ENCODE results near the gene ZNF407. TPM values are rescaled to one million over a fixed set of nuclear protein-coding genes. Genes with fewer than 3 reads are reported as not detected.
"Not testable (repeated sequence)": the region's sequence is repeated elsewhere in the genome, so short reads cannot be mapped to it uniquely, and the experiment has no call there.

The ZNF407 gene
- total RNA-seq, 1 donor from 2014 or later = 22.9 TPM

DNA sequence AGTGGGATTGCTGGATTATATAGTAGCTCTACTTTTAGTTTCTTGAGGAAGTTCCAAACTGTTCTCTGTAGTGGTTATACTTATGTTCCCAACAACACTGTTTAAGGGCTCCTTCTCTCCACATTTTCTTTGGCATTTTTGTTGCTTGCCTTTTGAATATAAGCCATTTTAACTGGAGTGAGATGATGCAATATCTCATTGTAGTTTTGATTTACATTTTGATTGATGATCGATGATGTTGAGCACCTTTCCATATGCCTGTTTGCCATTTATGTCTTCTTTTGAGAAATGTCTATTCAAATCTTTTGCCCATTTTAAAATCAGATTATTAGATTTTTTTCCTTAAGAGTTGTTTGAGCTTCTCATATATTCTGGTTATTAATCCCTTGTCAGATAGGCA is 368.0 kb downstream of the ZNF407 start:
- intact Hi-C loops (cut with DNase I) = no loop called here
- ATAC-seq = no peak
- no peak for DNase-seq (ENCODE audit: low spot score)

DNA sequence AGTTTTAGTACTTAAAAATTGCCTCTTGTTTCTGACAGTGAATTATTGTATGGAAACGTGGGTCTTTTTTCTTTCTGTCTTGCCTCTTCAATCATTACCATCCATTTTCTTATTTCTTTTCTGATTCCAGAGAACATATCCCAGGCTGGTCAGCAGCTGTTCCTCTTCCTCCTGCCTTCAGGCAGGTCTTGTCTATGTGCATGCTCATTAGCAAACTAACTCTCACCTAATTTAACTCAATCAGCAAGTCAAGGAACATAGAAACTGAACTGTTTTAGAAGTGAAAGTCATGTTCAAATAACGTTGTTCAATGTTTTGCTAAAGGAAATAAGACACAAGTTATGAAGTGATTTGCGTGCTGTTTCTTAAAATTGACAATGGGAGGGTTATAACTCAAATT is 369.8 kb downstream of the ZNF407 start:
- no peak for ATAC-seq
- intact Hi-C loops (cut with DNase I) = no loop called here
- no peak for DNase-seq (ENCODE audit: low spot score)

DNA sequence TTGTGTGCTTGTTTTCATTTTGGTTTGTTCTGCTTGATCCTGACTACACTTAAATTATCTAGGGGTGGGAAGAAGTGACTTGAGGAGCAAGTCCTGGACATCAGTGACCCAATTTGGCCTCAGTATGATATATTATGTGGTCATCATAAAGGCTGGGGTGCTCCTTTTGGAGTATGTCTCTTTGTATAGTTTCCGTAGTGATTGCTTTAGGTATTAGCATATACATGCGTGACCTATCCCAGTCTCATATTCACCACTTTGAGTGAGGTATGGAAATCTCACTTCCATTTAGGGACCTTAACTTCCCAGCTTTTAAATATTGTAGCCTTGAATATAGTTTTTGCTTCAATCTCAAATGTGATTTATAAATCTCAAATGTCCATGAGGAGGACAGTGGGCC is 370.3 kb downstream of the ZNF407 start:
- ATAC-seq = no peak
- DNase-seq (ENCODE audit: low spot score) = no peak
- intact Hi-C loops (cut with DNase I) = no loop called here

DNA sequence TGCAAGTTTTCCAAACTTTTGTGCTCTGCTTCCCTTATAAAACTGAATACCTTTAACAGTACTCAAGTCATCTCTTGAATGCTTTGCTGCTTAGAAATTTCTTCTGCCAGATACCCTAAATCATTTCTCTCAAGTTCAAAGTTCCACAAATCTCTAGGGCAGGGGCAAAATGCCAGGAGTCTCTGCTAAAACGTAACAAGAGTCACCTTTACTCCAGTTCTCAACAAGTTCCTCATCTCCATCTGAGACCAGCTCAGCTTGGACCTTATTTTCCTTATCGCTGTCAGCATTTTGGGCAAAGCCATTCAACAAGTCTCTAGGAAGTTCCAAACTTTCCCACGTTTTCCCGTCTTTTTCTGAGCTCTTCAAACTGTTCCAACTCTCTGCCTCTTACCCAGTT is 373.7 kb downstream of the ZNF407 start:
- ATAC-seq; DNase-seq (ENCODE audit: low spot score); intact Hi-C loops (cut with DNase I): not testable (repeated sequence)

DNA sequence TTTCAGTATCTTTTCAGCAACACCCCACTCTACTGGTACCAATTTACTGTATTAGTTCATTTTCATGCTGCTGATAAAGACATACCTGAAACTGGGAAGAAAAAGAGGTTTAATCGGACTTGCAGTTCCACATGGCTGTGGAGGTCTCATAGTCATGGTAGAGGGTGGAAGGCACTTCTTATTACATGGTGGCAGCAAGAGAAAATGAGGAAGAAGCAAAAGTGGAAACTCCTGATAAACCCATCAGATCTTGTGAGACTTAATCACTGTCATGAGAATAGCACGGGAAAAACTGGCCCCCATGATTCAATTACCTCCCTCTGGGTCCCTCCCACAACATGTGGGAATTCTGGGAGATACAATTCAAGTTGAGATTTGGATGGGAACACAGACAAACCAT is 374.1 kb downstream of the ZNF407 start:
- ATAC-seq; intact Hi-C loops (cut with DNase I); DNase-seq (ENCODE audit: low spot score): not testable (repeated sequence)

DNA sequence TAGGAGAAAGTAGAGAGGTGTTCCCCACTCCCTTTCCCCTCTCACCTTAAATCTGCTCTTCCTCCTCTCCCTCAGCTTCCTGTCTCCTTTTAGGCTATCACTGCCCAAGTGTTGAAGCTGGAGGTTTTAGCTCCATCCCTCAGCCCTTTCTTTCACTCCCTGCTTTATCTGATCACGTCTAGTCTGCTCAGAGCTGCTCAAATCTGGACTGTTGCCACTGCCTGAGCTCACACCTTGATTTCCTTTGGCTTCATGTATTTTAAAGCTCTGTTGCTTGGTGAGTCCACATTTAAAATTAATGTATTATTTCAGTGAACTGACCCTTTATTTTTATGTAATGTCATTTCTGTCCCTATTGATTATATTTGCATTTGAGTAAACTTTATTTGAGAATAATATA is 374.7 kb downstream of the ZNF407 start:
- DNase-seq (ENCODE audit: low spot score) (no peak), ATAC-seq (no peak)
- intact Hi-C loops (cut with DNase I) = no loop called here

DNA sequence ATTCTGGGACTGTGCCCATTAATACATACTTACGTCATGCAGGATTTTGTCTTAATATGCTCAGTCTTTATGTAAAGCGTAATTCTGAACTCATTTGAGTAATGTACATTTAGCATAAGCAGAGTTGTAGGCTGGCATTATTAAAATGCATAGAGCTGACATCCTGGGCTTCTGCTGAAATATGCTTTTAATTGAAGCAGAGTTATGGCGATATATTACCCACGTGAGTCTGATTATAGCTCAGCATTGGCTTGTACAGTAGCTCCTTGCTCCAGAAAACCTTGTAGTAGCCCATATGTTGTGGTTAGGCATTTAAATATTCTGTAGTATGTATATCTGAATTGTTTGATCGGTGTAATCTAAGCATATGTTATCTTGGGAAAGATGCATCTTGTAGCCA is 377.3 kb downstream of the ZNF407 start:
- ATAC-seq (no peak), DNase-seq (ENCODE audit: low spot score) (no peak)
- intact Hi-C loops (cut with DNase I) = no loop called here

DNA sequence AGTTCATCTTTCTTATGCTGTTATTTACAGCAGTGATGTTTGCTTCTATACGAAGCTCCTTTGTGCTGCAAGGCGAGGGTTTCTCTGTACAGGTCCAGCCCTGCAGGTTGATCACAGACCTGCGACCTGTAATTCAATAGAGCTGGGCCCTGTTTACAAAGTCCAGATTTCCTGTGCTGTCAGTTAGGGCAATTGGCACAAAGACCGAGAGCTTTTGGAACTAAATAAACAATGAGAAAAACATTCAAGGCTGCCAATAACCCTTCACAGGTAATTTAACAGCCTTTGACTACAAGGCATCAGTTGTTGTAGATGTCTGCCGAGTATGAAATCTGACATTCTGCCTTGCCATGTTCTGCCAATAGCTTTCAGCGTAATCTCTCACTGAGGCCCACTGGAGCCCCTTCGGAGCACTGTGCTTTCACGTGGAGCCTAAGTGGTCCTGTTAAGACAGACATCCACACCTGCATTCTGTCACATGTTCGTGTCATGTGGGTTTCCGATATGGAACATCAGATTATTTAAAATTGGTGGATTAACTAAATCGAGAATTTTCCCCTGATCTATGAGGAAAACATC is 378.8 kb downstream of the ZNF407 start:
- DNase-seq (ENCODE audit: low spot score) (no peak), ATAC-seq (no peak)
- intact Hi-C loops (cut with DNase I) = no loop called here

DNA sequence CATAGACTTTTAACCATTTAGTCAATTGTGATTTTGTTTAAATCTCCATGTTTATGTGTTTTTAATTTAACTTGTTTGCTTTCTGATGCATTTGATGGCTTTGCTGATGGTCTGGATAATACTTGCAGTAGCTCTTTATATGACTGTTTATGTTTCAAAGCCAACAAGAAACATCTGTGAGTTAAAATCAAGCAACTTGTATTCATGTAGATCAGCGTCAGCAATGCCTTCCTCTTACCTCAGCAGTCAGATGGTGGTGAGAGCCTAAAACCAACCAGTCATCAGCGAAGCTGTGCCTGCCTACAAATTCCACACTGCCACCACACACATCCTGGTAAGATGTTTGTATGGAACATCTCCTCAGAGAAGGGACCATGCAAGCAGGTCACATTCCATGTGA is 379.4 kb downstream of the ZNF407 start:
- ATAC-seq (no peak), DNase-seq (ENCODE audit: low spot score) (no peak)
- intact Hi-C loops (cut with DNase I) = no loop called here

DNA sequence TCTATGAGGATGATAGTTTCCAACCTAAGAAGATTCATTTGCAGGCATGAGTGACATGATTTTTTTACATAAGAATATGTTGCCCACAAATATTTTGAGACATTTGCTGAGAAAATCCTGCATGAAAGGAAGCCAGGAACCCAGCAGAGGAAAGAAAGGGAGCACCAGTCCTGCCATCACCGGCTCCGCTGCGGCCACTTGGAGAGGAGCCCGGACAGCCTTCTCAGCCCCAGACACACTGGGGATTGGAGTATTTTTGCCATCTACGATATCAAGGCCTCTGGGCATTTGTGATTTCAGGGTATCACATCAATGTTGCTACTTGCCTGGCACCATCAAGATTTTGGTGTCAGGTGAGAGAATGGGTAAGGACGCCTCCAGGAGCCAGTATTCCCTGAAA is 383.0 kb downstream of the ZNF407 start:
- ATAC-seq = no peak
- intact Hi-C loops (cut with DNase I) = no loop called here

DNA sequence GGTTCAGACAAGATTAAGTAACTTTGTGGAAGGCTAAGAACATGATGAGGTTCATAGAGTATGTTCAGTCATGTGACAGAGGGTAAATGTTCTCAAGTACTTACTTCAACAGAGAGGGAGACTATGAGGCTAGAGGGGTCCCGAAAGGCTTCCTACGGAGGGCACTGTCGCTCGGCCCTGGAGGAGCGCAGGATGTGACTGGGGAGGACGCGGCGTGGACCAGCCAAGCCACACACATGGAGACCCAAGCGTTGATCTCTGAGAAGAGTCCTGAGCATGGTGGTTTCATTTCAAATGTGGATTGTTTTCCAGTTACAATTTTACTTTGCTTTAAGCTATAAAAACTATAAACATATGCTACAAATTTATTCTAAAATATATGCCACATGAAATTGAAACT is 383.8 kb downstream of the ZNF407 start:
- intact Hi-C loops (cut with DNase I) = no loop called here
- DNase-seq (ENCODE audit: low spot score) (no peak), ATAC-seq (no peak)

More for the DNA sequence above, 383.0 kb downstream of the ZNF407 start:
- DNase-seq (ENCODE audit: low spot score) = no peak

DNA sequence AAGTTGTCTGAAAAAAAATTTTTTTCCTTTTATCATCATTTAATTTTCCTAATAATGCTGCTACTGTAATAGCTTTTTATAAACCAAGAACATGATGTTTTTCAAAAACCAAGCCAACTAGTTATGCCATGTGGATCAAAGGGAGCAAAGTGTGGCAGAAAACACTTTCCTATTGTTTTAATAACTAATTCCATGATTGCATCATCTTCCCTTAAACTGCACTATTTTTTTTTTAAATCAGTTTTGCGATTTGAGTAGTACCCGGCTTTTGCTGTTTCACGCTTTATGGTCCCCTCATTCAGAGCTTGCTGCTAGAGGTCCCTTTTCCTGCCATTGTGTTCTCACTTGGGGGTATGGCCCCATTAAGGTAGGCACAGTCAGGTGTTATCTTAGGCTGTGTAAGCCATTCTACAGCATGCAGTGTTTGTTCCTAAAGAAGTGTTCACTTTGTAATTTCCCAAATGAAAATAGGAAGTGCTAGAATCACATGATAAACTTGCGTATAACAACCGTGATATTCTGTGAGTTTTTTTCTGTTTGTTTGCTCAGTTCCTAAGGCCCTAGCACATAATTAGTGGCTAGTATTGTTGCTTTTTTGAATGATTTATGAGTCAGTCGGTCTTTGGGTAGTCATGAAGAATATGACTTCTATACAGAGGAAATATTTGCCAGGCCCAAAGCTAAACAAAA is 385.4 kb downstream of the ZNF407 start:
- DNase-seq (ENCODE audit: low spot score) (no peak), ATAC-seq (peak; percentile 59)
- intact Hi-C loops (cut with DNase I) = no loop called here

DNA sequence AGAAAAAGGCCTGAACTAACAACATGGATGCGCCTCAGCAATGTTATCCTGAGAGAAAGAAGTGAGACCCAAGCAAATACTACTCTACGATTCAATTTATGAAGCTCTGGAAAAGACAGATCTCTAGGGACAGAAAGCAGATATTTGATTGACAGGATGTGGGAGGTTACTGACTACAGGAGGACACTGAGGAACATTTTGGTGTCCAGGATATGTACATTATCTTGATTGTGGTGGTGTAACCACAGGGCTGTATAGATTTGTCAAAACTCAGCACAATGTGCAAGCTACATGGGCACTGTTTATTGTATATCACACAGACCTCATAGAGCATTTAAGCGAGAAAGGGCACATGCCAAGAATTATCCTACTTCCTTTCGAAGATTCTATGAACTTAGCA is 391.5 kb downstream of the ZNF407 start:
- ATAC-seq = no peak
- DNase-seq (ENCODE audit: low spot score) = no peak
- intact Hi-C loops (cut with DNase I) = no loop called here

DNA sequence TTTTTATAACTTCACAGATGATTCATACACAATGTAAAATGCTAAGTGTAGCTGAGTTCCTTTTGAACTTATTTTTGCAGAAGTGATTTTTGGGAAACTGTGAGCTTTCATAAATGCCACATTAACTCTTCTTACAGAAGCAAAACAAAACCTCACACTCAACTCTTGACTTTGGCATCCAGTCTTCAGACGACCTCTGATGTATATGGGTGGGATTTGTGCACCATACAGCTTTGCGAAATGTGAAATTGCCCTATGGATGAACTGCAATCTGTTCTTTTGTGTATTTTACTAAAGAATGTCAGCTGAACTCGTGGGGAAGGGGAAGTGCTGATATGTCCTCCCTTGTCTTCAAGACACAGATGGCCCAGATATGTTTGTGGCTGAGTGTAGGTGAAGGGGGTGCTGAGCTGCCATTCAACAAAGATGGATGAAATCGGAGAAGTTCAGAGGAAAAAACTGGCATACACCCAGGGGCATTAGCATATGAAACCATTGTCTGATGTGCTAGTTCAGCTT is 393.0 kb downstream of the ZNF407 start:
- intact Hi-C loops (cut with DNase I) = no loop called here
- DNase-seq (ENCODE audit: low spot score) = no peak
- ATAC-seq = no peak

DNA sequence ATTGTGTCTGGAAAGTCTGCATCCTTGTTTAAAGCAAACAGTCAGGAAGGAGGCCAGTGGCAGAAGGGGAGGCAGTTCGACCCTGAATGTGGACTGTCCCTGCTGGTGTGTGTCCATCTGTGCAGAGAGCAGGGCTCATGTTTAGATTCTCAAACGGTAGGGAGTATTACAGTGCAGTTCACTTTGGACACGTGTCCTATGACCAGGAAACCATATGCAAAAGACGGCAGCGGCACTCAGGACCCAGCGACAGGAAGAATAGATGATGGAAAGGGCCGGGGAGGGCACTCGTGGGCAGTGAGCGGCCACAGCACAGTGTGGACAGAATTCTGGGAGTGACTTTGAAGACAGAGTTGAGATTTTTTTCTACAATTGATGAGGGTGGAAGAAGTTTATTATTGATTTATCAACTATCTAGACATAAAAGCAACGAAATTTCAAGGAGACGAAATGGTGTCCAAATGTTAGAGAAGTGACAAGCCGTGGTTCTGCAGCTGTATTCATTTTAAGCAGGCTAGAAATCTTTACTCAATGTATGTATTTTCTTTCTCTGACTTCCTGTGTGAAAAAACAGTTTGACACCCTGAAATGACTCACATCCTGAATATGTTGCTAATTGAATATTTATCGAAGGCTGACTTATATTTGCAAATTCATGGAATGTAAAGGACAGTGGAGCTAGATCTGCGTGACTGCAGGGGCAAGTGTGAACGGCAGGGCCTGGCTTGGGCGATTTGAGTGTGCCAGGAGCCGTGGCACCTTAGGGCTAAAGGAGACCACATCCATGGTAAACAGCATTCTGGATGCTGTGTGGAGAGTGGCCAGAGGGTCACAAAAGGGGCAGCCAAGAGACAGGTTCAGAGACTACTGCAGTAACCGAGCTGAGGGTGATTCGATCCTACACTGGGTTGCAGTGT is 397.1 kb downstream of the ZNF407 start:
- DNase-seq (ENCODE audit: low spot score) = no peak
- intact Hi-C loops (cut with DNase I) = no loop called here
- ATAC-seq = peak; percentile 67

DNA sequence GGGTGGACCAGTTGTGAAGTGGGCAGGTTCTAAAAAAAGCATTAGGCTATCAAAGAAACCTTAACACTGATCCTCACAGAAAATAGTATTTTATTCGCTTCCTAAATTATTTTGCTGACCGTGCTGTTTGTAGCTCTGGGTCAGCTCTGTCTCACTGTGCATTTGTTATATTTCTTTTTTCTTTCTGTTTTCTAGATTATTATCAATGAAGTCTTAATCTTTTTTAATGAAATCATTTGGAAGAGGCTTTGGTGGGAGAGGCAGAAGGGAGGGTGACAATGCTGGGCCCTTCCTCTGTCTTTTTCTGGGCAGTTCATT is 397.7 kb downstream of the ZNF407 start:
- intact Hi-C loops (cut with DNase I) = no loop called here
- no peak for DNase-seq (ENCODE audit: low spot score)
- ATAC-seq = no peak

DNA sequence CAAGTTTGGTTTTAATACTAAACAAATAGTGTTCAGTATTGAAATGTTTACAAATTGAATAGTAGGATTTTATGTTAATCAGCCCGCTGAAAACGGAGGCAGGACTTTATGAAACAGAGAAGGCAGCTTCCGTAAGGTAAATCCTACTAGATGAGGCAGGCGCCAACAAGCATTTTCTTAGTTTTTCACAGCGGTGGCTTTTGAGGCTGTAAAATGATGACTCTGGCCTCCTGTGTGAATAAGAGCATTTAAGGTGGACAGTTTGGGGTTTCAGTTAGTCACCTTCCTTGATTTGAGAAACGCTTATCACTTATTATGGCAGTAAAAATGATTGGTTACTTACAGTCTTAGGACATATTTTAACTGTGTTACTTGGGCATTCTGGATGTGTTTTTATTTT is 398.4 kb downstream of the ZNF407 start:
- ATAC-seq = no peak
- no peak for DNase-seq (ENCODE audit: low spot score)
- intact Hi-C loops (cut with DNase I) = no loop called here

DNA sequence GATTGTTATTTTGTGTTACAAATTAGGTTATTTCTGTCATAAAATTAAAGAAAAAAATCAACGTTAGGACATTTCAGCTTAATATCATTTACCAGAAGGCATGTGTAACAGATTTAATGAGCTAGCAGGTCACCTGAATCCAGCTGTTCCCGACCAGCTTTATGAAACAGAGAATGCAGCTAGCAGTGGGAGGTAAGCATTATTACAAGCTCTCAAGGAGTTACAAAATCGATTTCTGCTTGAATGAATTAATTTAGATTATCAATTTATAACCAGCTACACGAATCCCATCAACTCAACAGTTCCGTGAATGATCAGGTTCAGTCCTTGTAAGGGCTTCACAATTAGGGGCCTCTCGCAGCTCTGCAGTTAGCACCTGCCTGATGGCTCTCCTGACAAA is 399.3 kb downstream of the ZNF407 start:
- ATAC-seq (no peak), DNase-seq (ENCODE audit: low spot score) (no peak)
- intact Hi-C loops (cut with DNase I) = no loop called here

DNA sequence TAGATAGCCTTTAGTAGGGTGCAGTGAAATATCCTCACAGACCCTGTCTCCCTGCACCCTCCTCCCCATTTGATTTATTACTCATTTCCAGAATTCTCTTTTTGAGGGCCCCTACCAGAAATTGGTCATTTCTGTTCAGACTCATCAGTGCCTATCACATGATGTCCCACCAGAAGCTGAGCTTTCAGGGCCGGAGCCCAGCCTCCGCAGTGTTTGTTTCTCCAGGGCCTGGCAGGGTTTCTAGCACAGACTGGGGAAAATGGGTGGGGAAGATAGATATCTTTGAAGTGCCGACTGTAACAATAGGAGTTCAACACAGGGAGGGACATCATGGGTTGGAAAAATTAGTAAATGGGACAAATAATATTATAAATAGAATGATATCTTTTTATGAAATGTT is 403.2 kb downstream of the ZNF407 start:
- no peak for ATAC-seq
- DNase-seq (ENCODE audit: low spot score) = no peak
- intact Hi-C loops (cut with DNase I) = no loop called here

DNA sequence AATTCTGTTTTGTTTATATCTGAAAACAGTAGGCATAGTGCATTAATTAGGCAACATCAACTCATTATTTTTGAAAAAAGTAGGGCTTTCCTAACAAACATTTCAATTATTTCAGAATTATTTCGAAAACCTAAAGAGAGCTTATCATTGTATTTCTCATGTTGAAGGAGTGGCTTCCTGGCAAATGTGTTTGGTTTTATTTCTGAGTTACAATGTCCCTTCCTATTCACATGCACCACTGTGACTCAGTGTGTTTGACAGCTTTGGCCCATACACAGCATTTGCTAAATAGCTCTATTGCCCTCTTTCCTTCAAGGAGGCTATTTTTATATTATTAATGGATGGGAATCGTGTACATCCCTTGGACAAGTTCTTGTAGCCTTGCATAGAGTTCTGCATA is 405.4 kb downstream of the ZNF407 start:
- DNase-seq (ENCODE audit: low spot score) = no peak
- intact Hi-C loops (cut with DNase I) = no loop called here
- no peak for ATAC-seq
